CD4-positive, CD25-positive, alpha-beta regulatory T cell (primary cell): ENCODE measurements around the gene OSCP1. TPM values are rescaled to one million over a fixed set of nuclear protein-coding genes. Genes with fewer than 3 reads are reported as not detected.

Experiments used
- ATAC-seq, 2 donors: fragments of 150-1000 bp; cut with Tn5 transposase; one replicate each; pipeline ENCODE4 v1.10.0; 2021; ENCODE audit warnings: low read depth in 2 of 2, moderate number of reproducible peaks in 2 of 2, moderate library complexity in 1 of 2
- DNase-seq, 3 donors: peaks; one replicate each; pipeline versions ENCODE4 v3.0.0 to v3.0.0-alpha.2; 2012 to 2022; ENCODE audit warnings: mixed read lengths in 1 of 3
- H3K27ac ChIP-seq: one replicate; pipeline ENCODE4 v1.7.0; 2013; ENCODE audit warnings: mild to moderate bottlenecking, low read length; ENCODE audit not compliant: insufficient read depth, poor library complexity, severe bottlenecking
- H3K27me3 ChIP-seq: one replicate; pipeline ENCODE4 v1.7.0; 2013; ENCODE audit warnings: low read length; ENCODE audit not compliant: control insufficient read depth, insufficient read depth
- H3K36me3 ChIP-seq: one replicate; pipeline ENCODE4 v1.7.0; 2013; ENCODE audit warnings: mild to moderate bottlenecking, low read length, moderate library complexity; ENCODE audit not compliant: control insufficient read depth, insufficient read depth
- H3K4me1 ChIP-seq: 2 replicates; pipeline ENCODE4 v1.7.0; 2013; ENCODE audit warnings: mild to moderate bottlenecking, low read length; ENCODE audit not compliant: insufficient read depth, control insufficient read depth, poor library complexity, severe bottlenecking
- H3K4me3 ChIP-seq: one replicate; pipeline ENCODE4 v1.7.0; 2013; ENCODE audit warnings: low read depth, mild to moderate bottlenecking, low read length, moderate library complexity
- H3K9me3 ChIP-seq, 2 experiments: 1 replicate in 1 of 2; 2 replicates in 1 of 2; pipeline ENCODE4 v1.7.0; 2013; ENCODE audit warnings: low read length in 2 of 2, mild to moderate bottlenecking in 1 of 2, moderate library complexity in 1 of 2; ENCODE audit not compliant: control insufficient read depth in 2 of 2
- H3K27ac Mint-ChIP-seq, 3 donors: one replicate each; pipeline ENCODE4 v1.8.0; 2020 to 2022; ENCODE audit warnings: mild to moderate bottlenecking in 3 of 3, mixed read lengths in 3 of 3, moderate library complexity in 2 of 3
- H3K27me3 Mint-ChIP-seq: one replicate; pipeline ENCODE4 v1.8.0; 2022; ENCODE audit warnings: mild to moderate bottlenecking, mixed read lengths
- H3K36me3 Mint-ChIP-seq: one replicate; pipeline ENCODE4 v1.8.0; 2020; ENCODE audit warnings: mixed read lengths
- H3K4me1 Mint-ChIP-seq, 4 donors: one replicate each; pipeline ENCODE4 v1.8.0; 2020 to 2022; ENCODE audit warnings: mixed read lengths in 4 of 4, mild to moderate bottlenecking in 1 of 4
- H3K4me3 Mint-ChIP-seq, 4 donors: one replicate each; pipeline ENCODE4 v1.8.0; 2020 to 2022; ENCODE audit warnings: mild to moderate bottlenecking in 4 of 4, mixed read lengths in 4 of 4, moderate library complexity in 3 of 4
- H3K9me3 Mint-ChIP-seq, 7 donors: one replicate each; pipeline ENCODE4 v1.8.0; 2020 to 2022; ENCODE audit warnings: mixed read lengths in 7 of 7, mild to moderate bottlenecking in 3 of 7, moderate library complexity in 2 of 7
- polyA plus RNA-seq, 4 donors: library from polyadenylated mRNA; unstranded; fragments of 300-500 nt; fragmentation: Illumina TruSeq; gene quantifications; one replicate each; pipeline ENCODE4 v1.2.3, GENCODE V29; 2021
- total RNA-seq: library from RNA; stranded (reverse); gene quantifications from one replicate; pipeline ENCODE4 v1.2.3, GENCODE V29; 2022

Gene OSCP1
- total and polyA plus RNA-seq, 5 donors from 2014 or later: 0.35 to 1.8 (median 0.73) TPM; not detected in 1

- Mint-ChIP-seq H3K4me3 (no peak overlapping the region), H3K27me3 (no peaks in the 10 kb centered on the region), H3K9me3 (no peaks in the 10 kb centered on the region), H3K4me1 (no peaks in the 10 kb centered on the region), H3K27ac (no peak overlapping the region), H3K36me3 (no peaks in the 10 kb centered on the region)
- DNase-seq: no peak
- no peaks in the 10 kb centered on the region for H3K36me3 ChIP-seq
- no peaks in the 10 kb centered on the region for H3K27me3 ChIP-seq
- ATAC-seq: no peak
- H3K4me3 ChIP-seq: no peak overlapping the region
- H3K4me1 ChIP-seq: no peaks in the 10 kb centered on the region
- H3K27ac ChIP-seq: no peak overlapping the region
- H3K9me3 ChIP-seq: no peaks in the 10 kb centered on the region
Measured at GRCh38 chr1:36471830-36472641, 21.8 kb upstream of the OSCP1 start.

GRCh38 chr1:36469163-36469562 lies 18.9 kb upstream of the OSCP1 start:
- no peak for DNase-seq
- no peaks in the 10 kb centered on the region for H3K36me3 Mint-ChIP-seq
- no peaks in the 10 kb centered on the region for H3K27me3 ChIP-seq
- H3K27ac Mint-ChIP-seq: peak overlapping the region in 1 of 3 donors; percentile 39
- no peak for ATAC-seq
- no peaks in the 10 kb centered on the region for H3K27me3 Mint-ChIP-seq
- peaks cover 9% of the 10 kb centered on the region for H3K4me1 ChIP-seq
- H3K4me3 Mint-ChIP-seq: no peak overlapping the region
- no peaks in the 10 kb centered on the region for H3K36me3 ChIP-seq
- H3K27ac ChIP-seq: no peak overlapping the region
- H3K9me3 Mint-ChIP-seq: no peaks in the 10 kb centered on the region
- H3K4me1 Mint-ChIP-seq: peaks cover 3 to 13% (median 10%) of the 10 kb centered on the region in 4 donors
- no peak overlapping the region for H3K4me3 ChIP-seq
- H3K9me3 ChIP-seq: no peaks in the 10 kb centered on the region

- no peak for ATAC-seq
- H3K9me3 ChIP-seq: no peaks in the 10 kb centered on the region
- no peak for DNase-seq
- H3K27ac ChIP-seq: no peak overlapping the region
- no peaks in the 10 kb centered on the region for H3K36me3 Mint-ChIP-seq
- no peaks in the 10 kb centered on the region for H3K36me3 ChIP-seq
- no peaks in the 10 kb centered on the region for H3K27me3 Mint-ChIP-seq
- no peak overlapping the region for H3K4me3 ChIP-seq
- H3K27ac Mint-ChIP-seq: no peak overlapping the region
- peaks cover 7 to 25% (median 14%) of the 10 kb centered on the region in 4 donors for H3K4me1 Mint-ChIP-seq
- H3K27me3 ChIP-seq: no peaks in the 10 kb centered on the region
- no peak overlapping the region for H3K4me3 Mint-ChIP-seq
- no peaks in the 10 kb centered on the region for H3K9me3 Mint-ChIP-seq
- peaks cover 19% of the 10 kb centered on the region for H3K4me1 ChIP-seq
Measured at GRCh38 chr1:36467700-36468455, 17.6 kb upstream of the OSCP1 start.

- Mint-ChIP-seq H3K27ac (no peak overlapping the region), H3K36me3 (peaks cover 4% of the 10 kb centered on the region), H3K27me3 (no peaks in the 10 kb centered on the region), H3K4me3 (no peak overlapping the region), H3K4me1 (peaks cover 9 to 30% (median 14%) of the 10 kb centered on the region in 4 donors), H3K9me3 (no peaks in the 10 kb centered on the region)
- Histone ChIP-seq H3K27me3 (no peaks in the 10 kb centered on the region), H3K9me3 (no peaks in the 10 kb centered on the region), H3K4me3 (no peak overlapping the region), H3K36me3 (no peaks in the 10 kb centered on the region), H3K27ac (no peak overlapping the region), H3K4me1 (peaks cover 19% of the 10 kb centered on the region)
- no peak for DNase-seq
- ATAC-seq: no peak
Measured at GRCh38 chr1:36467027-36467410, 16.8 kb upstream of the OSCP1 start.

- Mint-ChIP-seq H3K36me3 (peaks cover 4% of the 10 kb centered on the region), H3K4me1 (peaks cover 9 to 33% (median 14%) of the 10 kb centered on the region in 4 donors), H3K27ac (peak overlapping the region in 1 of 3 donors; percentile 35), H3K4me3 (peak overlapping the region in 1 of 4 donors; percentile 61), H3K9me3 (no peaks in the 10 kb centered on the region), H3K27me3 (no peaks in the 10 kb centered on the region)
- H3K27me3 ChIP-seq: no peaks in the 10 kb centered on the region
- DNase-seq (no peak), ATAC-seq (no peak)
- peaks cover 19% of the 10 kb centered on the region for H3K4me1 ChIP-seq
- H3K27ac ChIP-seq: no peak overlapping the region
- H3K9me3 ChIP-seq: no peaks in the 10 kb centered on the region
- H3K4me3 ChIP-seq: no peak overlapping the region
- H3K36me3 ChIP-seq: no peaks in the 10 kb centered on the region
Measured at GRCh38 chr1:36466370-36467026, 16.2 kb upstream of the OSCP1 start.

- Mint-ChIP-seq H3K9me3 (no peaks in the 10 kb centered on the region), H3K36me3 (peaks cover 8% of the 10 kb centered on the region), H3K4me3 (peak overlapping the region in 1 of 4 donors; percentile 61), H3K4me1 (peaks cover 9 to 39% (median 14%) of the 10 kb centered on the region in 4 donors), H3K27me3 (no peaks in the 10 kb centered on the region), H3K27ac (peak overlapping the region; percentile 14 to 97 (median 35))
- Histone ChIP-seq H3K36me3 (peaks cover 3% of the 10 kb centered on the region), H3K4me3 (no peak overlapping the region), H3K27ac (no peak overlapping the region), H3K9me3 (no peaks in the 10 kb centered on the region), H3K4me1 (peaks cover 19% of the 10 kb centered on the region), H3K27me3 (no peaks in the 10 kb centered on the region)
- no peak for ATAC-seq
- DNase-seq: no peak
Measured at GRCh38 chr1:36465731-36466369, 15.6 kb upstream of the OSCP1 start.

- Histone ChIP-seq H3K4me1 (peaks cover 19% of the 10 kb centered on the region), H3K4me3 (peak overlapping the region; percentile 90), H3K27me3 (no peaks in the 10 kb centered on the region), H3K27ac (peak overlapping the region; percentile 90), H3K9me3 (no peaks in the 10 kb centered on the region), H3K36me3 (peaks cover 10% of the 10 kb centered on the region)
- Mint-ChIP-seq H3K4me3 (peak overlapping the region; percentile 98 to 100 (median 99)), H3K27me3 (no peaks in the 10 kb centered on the region), H3K4me1 (peaks cover 9 to 44% (median 14%) of the 10 kb centered on the region in 4 donors), H3K36me3 (peaks cover 14% of the 10 kb centered on the region), H3K27ac (peak overlapping the region; percentile 97 to 98 (median 97)), H3K9me3 (no peaks in the 10 kb centered on the region)
- DNase-seq (no peak), ATAC-seq (peak; percentile 33 to 42)
Measured at GRCh38 chr1:36464605-36465393, 14.5 kb upstream of the OSCP1 start.
